Astrocyte of the spinal cord (primary cell): ENCODE data around the gene NACC2.
"Not testable (repeated sequence)": the region's sequence is repeated elsewhere in the genome, so short reads cannot be mapped to it uniquely, and the experiment has no call there.

Experiments used
- DNase-seq: peaks from one replicate; pipeline ENCODE4 v3.0.0; 2011; ENCODE audit warnings: low read depth, low spot score
- H3K4me3 ChIP-seq: 2 replicates; pipeline ENCODE4 v1.5.1; 2011; ENCODE audit warnings: low read depth, mild to moderate bottlenecking, low read length, moderate library complexity
- CTCF ChIP-seq: IDR thresholded peaks from 2 replicates; pipeline ENCODE4 v1.5.1; 2012; ENCODE audit warnings: low read depth, mild to moderate bottlenecking, low read length, inconsistent platforms
- in situ Hi-C: cut with HindIII; loops from 2 replicates; pipeline ENCODE4 v1.10.0; 2017; ENCODE audit warnings: low sequenced_read_pairs

Gene NACC2

GRCh38 chr9:136028760-136029470, 66.2 kb downstream of the NACC2 start:
- in situ Hi-C loops, result no loop called here
- no peak overlapping the region for H3K4me3 ChIP-seq
- no peak for DNase-seq
- no peak for TF ChIP-seq CTCF

- DNase-seq, H3K4me3 ChIP-seq, in situ Hi-C loops: not testable (repeated sequence)
These were observed 68.2 kb downstream of the NACC2 start for GRCh38 chr9:136026943-136027289.

- no peak for TF ChIP-seq CTCF
- DNase-seq, result no peak
- in situ Hi-C loops, result no loop called here
- no peak overlapping the region for H3K4me3 ChIP-seq
These were observed 68.7 kb downstream of the NACC2 start for GRCh38 chr9:136026266-136026942.

GRCh38 chr9:136025481-136025880, 69.6 kb downstream of the NACC2 start:
- DNase-seq, result no peak
- no peak overlapping the region for H3K4me3 ChIP-seq
- no peak for TF ChIP-seq CTCF
- in situ Hi-C loops, result no loop called here

- in situ Hi-C loops, result no loop called here
- DNase-seq, result no peak
- no peak overlapping the region for H3K4me3 ChIP-seq
- no peak for TF ChIP-seq CTCF
These were observed 70.3 kb downstream of the NACC2 start for GRCh38 chr9:136024696-136025316.

GRCh38 chr9:136024286-136024685, 70.8 kb downstream of the NACC2 start:
- no peak for DNase-seq
- H3K4me3 ChIP-seq, result no peak overlapping the region
- no peak for TF ChIP-seq CTCF
- in situ Hi-C loops, result no loop called here
